Measurements from ENCODE around the gene SLC36A4.
"Not testable (repeated sequence)": the region's sequence is repeated elsewhere in the genome, so short reads cannot be mapped to it uniquely, and the experiment has no call there.

Gene SLC36A4

GRCh38 chr11:93117565-93117964 lies 80.2 kb downstream of the SLC36A4 start:
- DNase-seq = no peak

GRCh38 chr11:93116641-93117441 lies 81.0 kb downstream of the SLC36A4 start:
- no peak for DNase-seq

- DNase-seq = no peak
Measured at GRCh38 chr11:93114304-93114703, 83.5 kb downstream of the SLC36A4 start.

- DNase-seq = no peak
Measured at GRCh38 chr11:93113824-93114223, 84.0 kb downstream of the SLC36A4 start.

GRCh38 chr11:93111147-93111546 lies 86.6 kb downstream of the SLC36A4 start:
- DNase-seq = not testable (repeated sequence)

- no peak for DNase-seq
Measured at GRCh38 chr11:93100211-93100610, 97.6 kb downstream of the SLC36A4 start.

GRCh38 chr11:93099806-93100205 lies 98.0 kb downstream of the SLC36A4 start:
- DNase-seq = no peak

All from 8988T (cell line).